SK-N-SH treated with all-trans-retinoic acid at 6 μM for 48 hours (cell line): ENCODE results near the gene MED13.

ENCODE experiments used
- ATAC-seq: fragments of 200-7000 bp; cut with Tn5 transposase; 3 replicates; pipeline ENCODE4 v1.9.1; 2020; ENCODE audit warnings: mild to moderate bottlenecking, moderate library complexity
- ARNTL ChIP-seq: fragments of 450-650 bp; formaldehyde crosslinking; IDR thresholded peaks from 2 replicates; pipeline ENCODE4 v1.5.0; 2020; ENCODE audit warnings: low read depth, mild to moderate bottlenecking, moderate library complexity, borderline replicate concordance
- BACH2 ChIP-seq: fragments of 250-450 bp; sonication (Bioruptor Pico); IDR thresholded peaks from 2 replicates; pipeline ENCODE4 v1.9.0; 2021; ENCODE audit warnings: mild to moderate bottlenecking, borderline replicate concordance
- CREB5 ChIP-seq: fragments of 250-450 bp; sonication (Bioruptor Pico); IDR thresholded peaks from 2 replicates; pipeline ENCODE4 v1.5.1; 2020; ENCODE audit warnings: low read depth, mild to moderate bottlenecking, moderate library complexity
- CSDC2 ChIP-seq: fragments of 250-450 bp; sonication (Bioruptor Pico); IDR thresholded peaks from 2 replicates; pipeline ENCODE4 v1.5.0; 2020; ENCODE audit warnings: mild to moderate bottlenecking, moderate library complexity
- CSRNP3 ChIP-seq: fragments of 250-450 bp; sonication (Bioruptor Pico); IDR thresholded peaks from 2 replicates; pipeline ENCODE4 v1.5.1; 2021; ENCODE audit warnings: mild to moderate bottlenecking, moderate library complexity
- ESRRG ChIP-seq: fragments of 250-450 bp; sonication (Bioruptor Pico); IDR thresholded peaks from 2 replicates; pipeline ENCODE4 v1.6.1; 2021; ENCODE audit warnings: mild to moderate bottlenecking
- GLIS3 ChIP-seq: fragments of 250-450 bp; sonication (Bioruptor Pico); IDR thresholded peaks from 2 replicates; pipeline ENCODE4 v1.5.0; 2020; ENCODE audit warnings: mild to moderate bottlenecking, moderate library complexity
- ISL1 ChIP-seq: fragments of 250-450 bp; sonication (Bioruptor Pico); IDR thresholded peaks from 2 replicates; pipeline ENCODE4 v2.1.2; 2022; ENCODE audit warnings: mild to moderate bottlenecking, moderate library complexity
- OSR1 ChIP-seq: fragments of 250-450 bp; sonication (Bioruptor Pico); IDR thresholded peaks from 2 replicates; pipeline ENCODE4 v1.8.0; 2022; ENCODE audit warnings: moderate library complexity, mild to moderate bottlenecking, inconsistent platforms
- POU6F1 ChIP-seq: fragments of 250-450 bp; sonication (Bioruptor Pico); IDR thresholded peaks from 2 replicates; pipeline ENCODE4 v1.8.0; 2021; ENCODE audit warnings: low read depth, mild to moderate bottlenecking, moderate library complexity, borderline replicate concordance
- PPARA ChIP-seq: fragments of 250-450 bp; sonication (Bioruptor Pico); IDR thresholded peaks from 2 replicates; pipeline ENCODE4 v1.5.0; 2020; ENCODE audit warnings: mild to moderate bottlenecking, borderline replicate concordance
- RARB ChIP-seq: fragments of 250-450 bp; sonication (Bioruptor Pico); IDR thresholded peaks from 2 replicates; pipeline ENCODE4 v1.8.0; 2021; ENCODE audit warnings: mild to moderate bottlenecking, moderate library complexity
- SNAI2 ChIP-seq: fragments of 250-450 bp; sonication (Bioruptor Pico); IDR thresholded peaks from 2 replicates; pipeline ENCODE4 v1.5.0; 2020; ENCODE audit warnings: mild to moderate bottlenecking, moderate library complexity
- TCF4 ChIP-seq: fragments of 250-450 bp; sonication (Bioruptor Pico); IDR thresholded peaks from 2 replicates; pipeline ENCODE4 v1.8.0; 2021; ENCODE audit warnings: mild to moderate bottlenecking, moderate library complexity, borderline replicate concordance
- TOX ChIP-seq: fragments of 250-450 bp; sonication (Bioruptor Pico); IDR thresholded peaks from 2 replicates; pipeline ENCODE4 v1.8.0; 2021; ENCODE audit warnings: mild to moderate bottlenecking, moderate library complexity, borderline replicate concordance
- ZC3H10 ChIP-seq: fragments of 250-450 bp; sonication (Bioruptor Pico); IDR thresholded peaks from 2 replicates; pipeline ENCODE4 v1.5.1; 2021; ENCODE audit warnings: mild to moderate bottlenecking, moderate library complexity
- ZFP3 ChIP-seq: fragments of 250-450 bp; sonication (Bioruptor Pico); IDR thresholded peaks from 2 replicates; pipeline ENCODE4 v1.5.0; 2020; ENCODE audit warnings: mild to moderate bottlenecking, moderate library complexity
- ZFP30 ChIP-seq: fragments of 450-650 bp; formaldehyde crosslinking; IDR thresholded peaks from 2 replicates; pipeline ENCODE4 v1.5.0; 2022; ENCODE audit warnings: mild to moderate bottlenecking, moderate library complexity
- ZNF565 ChIP-seq: fragments of 450-650 bp; formaldehyde crosslinking; conservative IDR thresholded peaks from 2 replicates; pipeline ENCODE4 v1.5.0; 2020; ENCODE audit warnings: low read depth, mild to moderate bottlenecking, moderate library complexity
- ZNF70 ChIP-seq: fragments of 450-650 bp; formaldehyde crosslinking; IDR thresholded peaks from 2 replicates; pipeline ENCODE4 v1.5.0; 2020; ENCODE audit warnings: mild to moderate bottlenecking, moderate library complexity
- ZNF8 ChIP-seq: fragments of 450-650 bp; formaldehyde crosslinking; IDR thresholded peaks from 2 replicates; pipeline ENCODE4 v1.5.0; 2020; ENCODE audit warnings: mild to moderate bottlenecking, moderate library complexity
- TF ChIP-seq, protein P1 (sequence below): fragments of 250-450 bp; sonication (Bioruptor Pico); IDR thresholded peaks from 2 replicates; pipeline ENCODE4 v1.8.0; 2020; ENCODE audit warnings: mild to moderate bottlenecking, moderate library complexity, borderline replicate concordance
- TF ChIP-seq, protein P2 (sequence below): fragments of 250-450 bp; sonication (Bioruptor Pico); IDR thresholded peaks from 2 replicates; pipeline ENCODE4 v1.5.0; 2020; ENCODE audit warnings: mild to moderate bottlenecking, moderate library complexity

The MED13 gene

DNA sequence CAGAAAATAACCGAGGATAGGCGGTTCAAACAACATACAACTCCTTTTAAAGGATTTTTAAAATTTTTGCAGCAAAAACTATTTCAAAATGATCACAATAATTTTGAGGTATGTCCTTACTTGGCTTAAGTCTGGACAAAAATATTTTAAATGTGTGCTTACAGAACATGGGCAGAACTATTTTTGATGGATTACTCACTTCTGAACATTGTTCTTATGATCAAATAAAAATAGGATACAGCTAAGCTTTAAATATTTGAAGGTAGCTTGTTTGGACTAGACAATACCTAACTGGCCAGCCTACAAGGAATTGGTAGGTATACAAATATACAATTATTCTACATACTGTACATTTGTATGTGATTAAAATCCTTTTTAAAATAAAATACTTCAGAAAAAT, 123.0 kb downstream of the MED13 start:
- no peak for ATAC-seq
- TF ChIP-seq TCF4 (CRISPR knock-in tag) (no peak), ZFP30 (no peak), CSRNP3 (CRISPR knock-in tag) (no peak), GLIS3 (CRISPR knock-in tag) (no peak), CREB5 (no peak), TOX (CRISPR knock-in tag) (no peak), SNAI2 (CRISPR knock-in tag) (no peak), ZNF8 (CRISPR knock-in tag) (no peak), PPARA (CRISPR knock-in tag) (no peak), ZNF565 (CRISPR knock-in tag) (no peak), ZFP3 (no peak), RARB (CRISPR knock-in tag) (no peak), BACH2 (CRISPR knock-in tag) (no peak), ISL1 (no peak), ZNF70 (CRISPR knock-in tag) (no peak), CSDC2 (CRISPR knock-in tag) (no peak), ESRRG (CRISPR knock-in tag) (no peak), ZC3H10 (CRISPR knock-in tag) (no peak)
- TF ChIP-seq, protein P1, sequence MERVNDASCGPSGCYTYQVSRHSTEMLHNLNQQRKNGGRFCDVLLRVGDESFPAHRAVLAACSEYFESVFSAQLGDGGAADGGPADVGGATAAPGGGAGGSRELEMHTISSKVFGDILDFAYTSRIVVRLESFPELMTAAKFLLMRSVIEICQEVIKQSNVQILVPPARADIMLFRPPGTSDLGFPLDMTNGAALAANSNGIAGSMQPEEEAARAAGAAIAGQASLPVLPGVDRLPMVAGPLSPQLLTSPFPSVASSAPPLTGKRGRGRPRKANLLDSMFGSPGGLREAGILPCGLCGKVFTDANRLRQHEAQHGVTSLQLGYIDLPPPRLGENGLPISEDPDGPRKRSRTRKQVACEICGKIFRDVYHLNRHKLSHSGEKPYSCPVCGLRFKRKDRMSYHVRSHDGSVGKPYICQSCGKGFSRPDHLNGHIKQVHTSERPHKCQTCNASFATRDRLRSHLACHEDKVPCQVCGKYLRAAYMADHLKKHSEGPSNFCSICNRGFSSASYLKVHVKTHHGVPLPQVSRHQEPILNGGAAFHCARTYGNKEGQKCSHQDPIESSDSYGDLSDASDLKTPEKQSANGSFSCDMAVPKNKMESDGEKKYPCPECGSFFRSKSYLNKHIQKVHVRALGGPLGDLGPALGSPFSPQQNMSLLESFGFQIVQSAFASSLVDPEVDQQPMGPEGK (CRISPR knock-in tag): no peak
- TF ChIP-seq, protein P2, sequence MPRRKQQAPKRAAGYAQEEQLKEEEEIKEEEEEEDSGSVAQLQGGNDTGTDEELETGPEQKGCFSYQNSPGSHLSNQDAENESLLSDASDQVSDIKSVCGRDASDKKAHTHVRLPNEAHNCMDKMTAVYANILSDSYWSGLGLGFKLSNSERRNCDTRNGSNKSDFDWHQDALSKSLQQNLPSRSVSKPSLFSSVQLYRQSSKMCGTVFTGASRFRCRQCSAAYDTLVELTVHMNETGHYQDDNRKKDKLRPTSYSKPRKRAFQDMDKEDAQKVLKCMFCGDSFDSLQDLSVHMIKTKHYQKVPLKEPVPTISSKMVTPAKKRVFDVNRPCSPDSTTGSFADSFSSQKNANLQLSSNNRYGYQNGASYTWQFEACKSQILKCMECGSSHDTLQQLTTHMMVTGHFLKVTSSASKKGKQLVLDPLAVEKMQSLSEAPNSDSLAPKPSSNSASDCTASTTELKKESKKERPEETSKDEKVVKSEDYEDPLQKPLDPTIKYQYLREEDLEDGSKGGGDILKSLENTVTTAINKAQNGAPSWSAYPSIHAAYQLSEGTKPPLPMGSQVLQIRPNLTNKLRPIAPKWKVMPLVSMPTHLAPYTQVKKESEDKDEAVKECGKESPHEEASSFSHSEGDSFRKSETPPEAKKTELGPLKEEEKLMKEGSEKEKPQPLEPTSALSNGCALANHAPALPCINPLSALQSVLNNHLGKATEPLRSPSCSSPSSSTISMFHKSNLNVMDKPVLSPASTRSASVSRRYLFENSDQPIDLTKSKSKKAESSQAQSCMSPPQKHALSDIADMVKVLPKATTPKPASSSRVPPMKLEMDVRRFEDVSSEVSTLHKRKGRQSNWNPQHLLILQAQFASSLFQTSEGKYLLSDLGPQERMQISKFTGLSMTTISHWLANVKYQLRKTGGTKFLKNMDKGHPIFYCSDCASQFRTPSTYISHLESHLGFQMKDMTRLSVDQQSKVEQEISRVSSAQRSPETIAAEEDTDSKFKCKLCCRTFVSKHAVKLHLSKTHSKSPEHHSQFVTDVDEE (CRISPR knock-in tag): no peak

DNA sequence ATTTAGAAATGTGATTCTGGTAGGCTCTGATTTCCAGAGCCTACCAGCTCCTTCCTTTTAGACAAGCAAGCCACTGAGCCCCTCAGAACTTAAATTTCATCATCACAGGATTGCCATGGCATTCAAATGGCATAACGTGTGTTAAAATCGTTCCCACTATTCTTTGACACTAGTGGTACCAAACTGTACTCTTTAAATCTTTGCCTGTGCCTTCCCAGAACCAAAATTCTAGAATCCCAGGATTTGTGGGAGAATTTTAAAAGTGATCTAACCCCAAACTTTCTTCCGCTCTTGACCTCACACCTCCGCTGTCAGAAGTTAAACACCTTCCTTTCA, 137.0 kb downstream of the MED13 start:
- TF ChIP-seq OSR1 (CRISPR knock-in tag) (no peak), ZFP3 (no peak), ZNF8 (CRISPR knock-in tag) (no peak), TOX (CRISPR knock-in tag) (no peak), ARNTL (CRISPR knock-in tag) (no peak), SNAI2 (CRISPR knock-in tag) (no peak), CSDC2 (CRISPR knock-in tag) (no peak), ISL1 (no peak), POU6F1 (CRISPR knock-in tag) (no peak)
- no peak for ATAC-seq
